Endodermal cell (in vitro differentiated cells): ENCODE data around the gene ADGRE3. TPM values are rescaled to one million over a fixed set of nuclear protein-coding genes. Genes with fewer than 3 reads are reported as not detected.

Experiments used
- DNase-seq: peaks from one replicate; pipeline ENCODE4 v3.0.0-alpha.2; 2017
- H3K27ac ChIP-seq: 2 replicates; pipeline ENCODE4 v1.5.1; 2013; ENCODE audit warnings: mild to moderate bottlenecking, low read depth, low read length, moderate library complexity
- H3K27me3 ChIP-seq: 2 replicates; pipeline ENCODE4 v1.6.1; 2013; ENCODE audit warnings: mild to moderate bottlenecking, low read length, moderate library complexity; ENCODE audit not compliant: insufficient read depth, control insufficient read depth, poor library complexity, severe bottlenecking
- H3K36me3 ChIP-seq: 2 replicates; pipeline ENCODE4 v1.7.0; 2013; ENCODE audit warnings: mild to moderate bottlenecking, low read length, moderate library complexity; ENCODE audit not compliant: control insufficient read depth, insufficient read depth
- H3K4me1 ChIP-seq: one replicate; pipeline ENCODE4 v1.7.0; 2013; ENCODE audit warnings: low read length; ENCODE audit not compliant: control insufficient read depth, insufficient read depth
- H3K4me3 ChIP-seq: 2 replicates; pipeline ENCODE4 v1.5.1; 2013; ENCODE audit warnings: mild to moderate bottlenecking, low read length, moderate library complexity
- H3K9ac ChIP-seq: 2 replicates; pipeline ENCODE4 v1.6.1; 2013; ENCODE audit warnings: mild to moderate bottlenecking, low read length, moderate library complexity; ENCODE audit not compliant: poor library complexity, severe bottlenecking; ENCODE audit errors: extremely low read depth
- H3K9me3 ChIP-seq: 2 replicates; pipeline ENCODE4 v1.6.1; 2013; ENCODE audit warnings: mild to moderate bottlenecking, low read length, moderate library complexity; ENCODE audit not compliant: control insufficient read depth
- H3K27ac Mint-ChIP-seq: 2 replicates; pipeline ENCODE4 v1.8.0; 2020; ENCODE audit warnings: mixed read lengths
- H3K27me3 Mint-ChIP-seq: 2 replicates; pipeline ENCODE4 v1.8.0; 2021; ENCODE audit warnings: mild to moderate bottlenecking, mixed read lengths; ENCODE audit not compliant: insufficient read depth
- H3K36me3 Mint-ChIP-seq: 2 replicates; pipeline ENCODE4 v1.8.0; 2020; ENCODE audit warnings: low read depth, mixed read lengths
- H3K4me1 Mint-ChIP-seq: 2 replicates; pipeline ENCODE4 v1.8.0; 2020; ENCODE audit warnings: mixed read lengths
- H3K4me3 Mint-ChIP-seq: 2 replicates; pipeline ENCODE4 v1.8.0; 2020; ENCODE audit warnings: mild to moderate bottlenecking, moderate library complexity, mixed read lengths
- H3K9me3 Mint-ChIP-seq: 2 replicates; pipeline ENCODE4 v1.8.0; 2020; ENCODE audit warnings: mild to moderate bottlenecking, mixed read lengths
- WGBS, 2 experiments: methylation state at CpG; one replicate each; pipeline versions ENCODE4 v1.1.5 to v1.1.7; 2013; ENCODE audit warnings: missing lambda C conversion rate in 2 of 2, mixed read lengths in 1 of 2; ENCODE audit not compliant: insufficient coverage in 1 of 2, insufficient read length in 1 of 2; 5-methylcytosine and 5-hydroxymethylcytosine counted together
- total RNA-seq, 2 donors: library from RNA; stranded (reverse); fragmentation: NEBNext Ultra II Directional in 1 of 2; extraction: Animal tissue kit (Norgen Biotek cat#: 25700) in 1 of 2; gene quantifications; 2 replicates in 1 of 2; 3 replicates in 1 of 2; pipeline ENCODE4 v1.2.1, GENCODE V29; 2021
- TF ChIP-seq, protein P1 (sequence below): fragments of 200-600 bp; sonication (generic); conservative IDR thresholded peaks from 2 replicates; pipeline ENCODE4 v1.5.0; 2021; ENCODE audit warnings: antibody characterized with exemption, mild to moderate bottlenecking

ADGRE3 gene
- total RNA-seq, 2 donors from 2014 or later, result not detected

- DNase-seq, result no peak
- peaks cover 87% of the 10 kb centered on the region for H3K36me3 Mint-ChIP-seq
- peaks cover 72% of the 10 kb centered on the region for H3K36me3 ChIP-seq
- WGBS, 2 experiments, result 88 to 95% methylated on average over 6 of the region's 6 CpGs
- no peaks in the 10 kb centered on the region for H3K4me1 ChIP-seq
- H3K27ac Mint-ChIP-seq, result no peak overlapping the region
- H3K27ac ChIP-seq, result no peak overlapping the region
- no peak overlapping the region for H3K4me3 ChIP-seq
- no peaks in the 10 kb centered on the region for H3K27me3 Mint-ChIP-seq
- H3K9ac ChIP-seq, result no peak overlapping the region
- H3K4me3 Mint-ChIP-seq, result no peak overlapping the region
- peaks cover 6% of the 10 kb centered on the region for H3K9me3 ChIP-seq
- H3K9me3 Mint-ChIP-seq, result peaks cover 18% of the 10 kb centered on the region
- H3K4me1 Mint-ChIP-seq, result no peaks in the 10 kb centered on the region
- H3K27me3 ChIP-seq, result no peaks in the 10 kb centered on the region
- TF ChIP-seq, protein P1, sequence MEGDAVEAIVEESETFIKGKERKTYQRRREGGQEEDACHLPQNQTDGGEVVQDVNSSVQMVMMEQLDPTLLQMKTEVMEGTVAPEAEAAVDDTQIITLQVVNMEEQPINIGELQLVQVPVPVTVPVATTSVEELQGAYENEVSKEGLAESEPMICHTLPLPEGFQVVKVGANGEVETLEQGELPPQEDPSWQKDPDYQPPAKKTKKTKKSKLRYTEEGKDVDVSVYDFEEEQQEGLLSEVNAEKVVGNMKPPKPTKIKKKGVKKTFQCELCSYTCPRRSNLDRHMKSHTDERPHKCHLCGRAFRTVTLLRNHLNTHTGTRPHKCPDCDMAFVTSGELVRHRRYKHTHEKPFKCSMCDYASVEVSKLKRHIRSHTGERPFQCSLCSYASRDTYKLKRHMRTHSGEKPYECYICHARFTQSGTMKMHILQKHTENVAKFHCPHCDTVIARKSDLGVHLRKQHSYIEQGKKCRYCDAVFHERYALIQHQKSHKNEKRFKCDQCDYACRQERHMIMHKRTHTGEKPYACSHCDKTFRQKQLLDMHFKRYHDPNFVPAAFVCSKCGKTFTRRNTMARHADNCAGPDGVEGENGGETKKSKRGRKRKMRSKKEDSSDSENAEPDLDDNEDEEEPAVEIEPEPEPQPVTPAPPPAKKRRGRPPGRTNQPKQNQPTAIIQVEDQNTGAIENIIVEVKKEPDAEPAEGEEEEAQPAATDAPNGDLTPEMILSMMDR, result no peak
Measured at GRCh38 chr19:14703833-14704232, 29.2 kb upstream of the ADGRE3 start.

- DNase-seq, result peak; percentile 13
- peaks cover 80% of the 10 kb centered on the region for H3K36me3 Mint-ChIP-seq
Measured at GRCh38 chr19:14700711-14701375, 26.2 kb upstream of the ADGRE3 start.

DNA sequence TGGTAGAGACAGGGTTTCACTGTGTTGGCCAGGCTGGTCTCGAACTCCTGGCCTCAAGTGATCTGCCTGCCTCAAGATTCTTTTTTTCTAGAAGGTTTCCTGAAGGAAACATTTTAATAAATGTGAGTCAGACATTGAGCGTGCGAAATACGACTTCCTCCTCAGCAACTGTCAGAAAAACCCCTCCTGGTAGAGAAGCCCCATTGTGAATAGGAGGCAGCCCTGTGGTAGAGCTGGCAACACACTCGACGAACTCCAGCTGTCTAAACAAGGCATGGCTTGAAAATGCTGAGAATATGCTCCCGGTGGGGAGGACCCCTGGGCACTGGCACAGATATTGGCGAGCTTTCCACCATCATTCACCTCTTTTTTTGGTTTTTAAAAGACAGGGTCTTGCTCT lies 25.0 kb upstream of the ADGRE3 start:
- H3K36me3 Mint-ChIP-seq, result peaks cover 77% of the 10 kb centered on the region
- H3K27ac Mint-ChIP-seq, result no peak overlapping the region
- H3K4me1 ChIP-seq, result no peaks in the 10 kb centered on the region
- H3K9me3 Mint-ChIP-seq, result peaks cover 18% of the 10 kb centered on the region
- H3K27me3 ChIP-seq, result no peaks in the 10 kb centered on the region
- H3K4me3 Mint-ChIP-seq, result no peak overlapping the region
- H3K9ac ChIP-seq, result no peak overlapping the region
- peaks cover 77% of the 10 kb centered on the region for H3K36me3 ChIP-seq
- no peak overlapping the region for H3K27ac ChIP-seq
- WGBS, 2 experiments, result 89 to 93% methylated on average over 8 of the region's 8 CpGs
- no peaks in the 10 kb centered on the region for H3K27me3 Mint-ChIP-seq
- no peak for DNase-seq
- no peak overlapping the region for H3K4me3 ChIP-seq
- H3K4me1 Mint-ChIP-seq, result no peaks in the 10 kb centered on the region
- TF ChIP-seq, protein P1, result no peak
- peaks cover 6% of the 10 kb centered on the region for H3K9me3 ChIP-seq

More at GRCh38 chr19:14700711-14701375, 26.2 kb upstream of the ADGRE3 start:
- Histone ChIP-seq H3K4me1 (no peaks in the 10 kb centered on the region), H3K9ac (no peak overlapping the region), H3K36me3 (peaks cover 68% of the 10 kb centered on the region), H3K27ac (no peak overlapping the region), H3K27me3 (no peaks in the 10 kb centered on the region), H3K9me3 (peaks cover 6% of the 10 kb centered on the region), H3K4me3 (no peak overlapping the region)
- no peak overlapping the region for H3K27ac Mint-ChIP-seq
- H3K9me3 Mint-ChIP-seq, result peaks cover 18% of the 10 kb centered on the region
- H3K4me1 Mint-ChIP-seq, result no peaks in the 10 kb centered on the region
- WGBS, 2 experiments, result 89 to 93% methylated on average over 4 to 7 of the region's 9 CpGs
- TF ChIP-seq, protein P1, result no peak
- no peak overlapping the region for H3K4me3 Mint-ChIP-seq
- no peaks in the 10 kb centered on the region for H3K27me3 Mint-ChIP-seq
